Measurements from ENCODE around the gene DDX20.
"Not testable (repeated sequence)": the region's sequence is repeated elsewhere in the genome, so short reads cannot be mapped to it uniquely, and the experiment has no call there.

The DDX20 gene

GRCh38 chr1:111735321-111735720 is 20.4 kb upstream of the DDX20 start:
- Histone ChIP-seq H3K27me3 (ENCODE audit: control insufficient read depth, insufficient read depth, low read length) (peaks cover 16% of the 10 kb centered on the region), H3K4me1 (ENCODE audit: control insufficient read depth, insufficient read depth, low read length) (peaks cover 37% of the 10 kb centered on the region), H3K9ac (ENCODE audit: low read length) (no peak overlapping the region), H3K4me3 (ENCODE audit: low read length) (no peak overlapping the region), H3K36me3 (ENCODE audit: control insufficient read depth, insufficient read depth, low read length) (no peaks in the 10 kb centered on the region), H3K9me3 (ENCODE audit: control insufficient read depth, low read length) (no peaks in the 10 kb centered on the region)

- Histone ChIP-seq H3K9ac (ENCODE audit: low read length) (no peak overlapping the region), H3K27me3 (ENCODE audit: control insufficient read depth, insufficient read depth, low read length) (peaks cover 23% of the 10 kb centered on the region), H3K4me3 (ENCODE audit: low read length) (no peak overlapping the region), H3K36me3 (ENCODE audit: control insufficient read depth, insufficient read depth, low read length) (no peaks in the 10 kb centered on the region), H3K9me3 (ENCODE audit: control insufficient read depth, low read length) (no peaks in the 10 kb centered on the region), H3K4me1 (ENCODE audit: control insufficient read depth, insufficient read depth, low read length) (peaks cover 38% of the 10 kb centered on the region)
Observed at GRCh38 chr1:111735858-111736544, 19.7 kb upstream of the DDX20 start.

- Histone ChIP-seq H3K4me1 (ENCODE audit: control insufficient read depth, insufficient read depth, low read length) (peaks cover 38% of the 10 kb centered on the region), H3K27me3 (ENCODE audit: control insufficient read depth, insufficient read depth, low read length) (peaks cover 29% of the 10 kb centered on the region), H3K36me3 (ENCODE audit: control insufficient read depth, insufficient read depth, low read length) (no peaks in the 10 kb centered on the region), H3K9ac (ENCODE audit: low read length) (no peak overlapping the region), H3K4me3 (ENCODE audit: low read length) (no peak overlapping the region), H3K9me3 (ENCODE audit: control insufficient read depth, low read length) (no peaks in the 10 kb centered on the region)
Observed at GRCh38 chr1:111736548-111737215, 19.0 kb upstream of the DDX20 start.

GRCh38 chr1:111737216-111738132 is 18.2 kb upstream of the DDX20 start:
- Histone ChIP-seq H3K27me3 (ENCODE audit: control insufficient read depth, insufficient read depth, low read length) (peaks cover 37% of the 10 kb centered on the region), H3K4me3 (ENCODE audit: low read length) (no peak overlapping the region), H3K9ac (ENCODE audit: low read length) (peak overlapping the region; percentile 64), H3K4me1 (ENCODE audit: control insufficient read depth, insufficient read depth, low read length) (peaks cover 38% of the 10 kb centered on the region), H3K36me3 (ENCODE audit: control insufficient read depth, insufficient read depth, low read length) (no peaks in the 10 kb centered on the region), H3K9me3 (ENCODE audit: control insufficient read depth, low read length) (no peaks in the 10 kb centered on the region)

GRCh38 chr1:111738133-111738435 is 17.6 kb upstream of the DDX20 start:
- Histone ChIP-seq H3K4me1 (ENCODE audit: control insufficient read depth, insufficient read depth, low read length) (peaks cover 37% of the 10 kb centered on the region), H3K9me3 (ENCODE audit: control insufficient read depth, low read length) (no peaks in the 10 kb centered on the region), H3K27me3 (ENCODE audit: control insufficient read depth, insufficient read depth, low read length) (peaks cover 42% of the 10 kb centered on the region), H3K4me3 (ENCODE audit: low read length) (peak overlapping the region; percentile 51), H3K9ac (ENCODE audit: low read length) (peak overlapping the region; percentile 64), H3K36me3 (ENCODE audit: control insufficient read depth, insufficient read depth, low read length) (no peaks in the 10 kb centered on the region)

GRCh38 chr1:111738436-111739193 is 17.1 kb upstream of the DDX20 start:
- peaks cover 42% of the 10 kb centered on the region for H3K27me3 ChIP-seq (ENCODE audit: control insufficient read depth, insufficient read depth, low read length)
- H3K4me1 ChIP-seq (ENCODE audit: control insufficient read depth, insufficient read depth, low read length) = peaks cover 32% of the 10 kb centered on the region
- peak overlapping the region; percentile 51 for H3K4me3 ChIP-seq (ENCODE audit: low read length)
- H3K36me3 ChIP-seq (ENCODE audit: control insufficient read depth, insufficient read depth, low read length) = no peaks in the 10 kb centered on the region
- H3K9ac ChIP-seq (ENCODE audit: low read length) = peak overlapping the region; percentile 64
- no peaks in the 10 kb centered on the region for H3K9me3 ChIP-seq (ENCODE audit: control insufficient read depth, low read length)

- peaks cover 25% of the 10 kb centered on the region for H3K4me1 ChIP-seq (ENCODE audit: control insufficient read depth, insufficient read depth, low read length)
- peak within 1 kb of the TSS; percentile 64 for H3K9ac ChIP-seq (ENCODE audit: low read length)
Observed at GRCh38 chr1:111739194-111739924, 16.3 kb upstream of the DDX20 start, which contains the start of gene INKA2. INKA2 (minus strand) TSS chr1:111739395; CDS start chr1:111739242, 153 bp downstream.

GRCh38 chr1:111739925-111740765 is 15.6 kb upstream of the DDX20 start:
- Histone ChIP-seq H3K27me3 (ENCODE audit: control insufficient read depth, insufficient read depth, low read length) (peaks cover 42% of the 10 kb centered on the region), H3K36me3 (ENCODE audit: control insufficient read depth, insufficient read depth, low read length) (no peaks in the 10 kb centered on the region), H3K4me1 (ENCODE audit: control insufficient read depth, insufficient read depth, low read length) (peaks cover 21% of the 10 kb centered on the region), H3K4me3 (ENCODE audit: low read length) (peak overlapping the region; percentile 51), H3K9me3 (ENCODE audit: control insufficient read depth, low read length) (no peaks in the 10 kb centered on the region), H3K9ac (ENCODE audit: low read length) (peak overlapping the region; percentile 39)

More at GRCh38 chr1:111739194-111739924, 16.3 kb upstream of the DDX20 start, which contains the start of gene INKA2:
- Histone ChIP-seq H3K4me3 (ENCODE audit: low read length) (peak within 1 kb of the TSS; percentile 51), H3K27me3 (ENCODE audit: control insufficient read depth, insufficient read depth, low read length) (peaks cover 42% of the 10 kb centered on the region), H3K9me3 (ENCODE audit: control insufficient read depth, low read length) (no peaks in the 10 kb centered on the region), H3K36me3 (ENCODE audit: control insufficient read depth, insufficient read depth, low read length) (no peaks in the 10 kb centered on the region)

- H3K36me3 ChIP-seq (ENCODE audit: control insufficient read depth, insufficient read depth, low read length); H3K9me3 ChIP-seq (ENCODE audit: control insufficient read depth, low read length); H3K9ac ChIP-seq (ENCODE audit: low read length); H3K4me3 ChIP-seq (ENCODE audit: low read length): not testable (repeated sequence)
- Histone ChIP-seq H3K27me3 (ENCODE audit: control insufficient read depth, insufficient read depth, low read length) (peaks cover 42% of the 10 kb centered on the region), H3K4me1 (ENCODE audit: control insufficient read depth, insufficient read depth, low read length) (peaks cover 14% of the 10 kb centered on the region)
Observed at GRCh38 chr1:111742292-111742691, 13.4 kb upstream of the DDX20 start.

- Histone ChIP-seq H3K27me3 (ENCODE audit: control insufficient read depth, insufficient read depth, low read length) (peaks cover 37% of the 10 kb centered on the region), H3K9me3 (ENCODE audit: control insufficient read depth, low read length) (no peaks in the 10 kb centered on the region), H3K9ac (ENCODE audit: low read length) (no peak overlapping the region), H3K36me3 (ENCODE audit: control insufficient read depth, insufficient read depth, low read length) (no peaks in the 10 kb centered on the region), H3K4me1 (ENCODE audit: control insufficient read depth, insufficient read depth, low read length) (peaks cover 12% of the 10 kb centered on the region), H3K4me3 (ENCODE audit: low read length) (no peak overlapping the region)
Observed at GRCh38 chr1:111742938-111743549, 12.7 kb upstream of the DDX20 start.
